Stimulated activated naive CD8-positive, alpha-beta T cell treated with anti-CD3 and anti-CD28 coated beads, Interleukin-15, Interleukin-2, amounts not matched to agents 100 ng/mL and 50 ng/mL, for 24 hours (primary cell): ENCODE data around the gene TRPM5.

ENCODE experiments used
- H3K27ac Mint-ChIP-seq: one replicate; pipeline ENCODE4 v1.8.0; 2021; ENCODE audit warnings: mild to moderate bottlenecking, mixed read lengths
- H3K27me3 Mint-ChIP-seq: one replicate; pipeline ENCODE4 v1.8.0; 2021; ENCODE audit warnings: mixed read lengths
- H3K36me3 Mint-ChIP-seq: one replicate; pipeline ENCODE4 v1.8.0; 2021; ENCODE audit warnings: low read depth, mixed read lengths
- H3K4me1 Mint-ChIP-seq: one replicate; pipeline ENCODE4 v1.8.0; 2021; ENCODE audit warnings: low read depth, mixed read lengths
- H3K4me3 Mint-ChIP-seq: one replicate; pipeline ENCODE4 v1.8.0; 2021; ENCODE audit warnings: mild to moderate bottlenecking, mixed read lengths
- H3K9me3 Mint-ChIP-seq: one replicate; pipeline ENCODE4 v1.8.0; 2021; ENCODE audit warnings: mixed read lengths

The TRPM5 gene

DNA sequence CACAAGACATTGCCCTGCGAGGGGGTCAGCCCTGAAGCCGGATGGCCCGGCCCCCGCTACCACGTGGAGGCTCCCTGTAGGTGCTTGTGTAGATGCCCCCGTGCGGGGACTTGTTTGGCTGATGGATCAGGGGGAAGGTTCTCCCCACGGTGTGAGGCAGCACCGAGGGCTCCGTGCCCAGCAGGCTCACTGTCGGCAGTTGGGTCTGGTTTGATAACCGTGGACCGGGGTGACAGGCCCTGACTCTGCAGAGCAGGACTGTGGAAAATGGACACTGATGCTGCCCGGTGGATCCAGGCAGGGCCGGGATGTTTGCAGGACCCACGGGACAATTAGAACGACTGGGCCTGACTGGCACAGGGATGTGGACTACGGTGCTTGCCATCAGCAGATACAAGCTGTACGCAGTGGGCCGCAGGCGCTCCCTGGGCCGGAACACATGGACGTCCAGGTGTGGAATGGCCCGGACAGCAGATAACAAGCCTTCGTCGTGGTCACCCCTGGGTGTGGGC, 19.5 kb upstream of the TRPM5 start:
- Mint-ChIP-seq H3K27ac (no peak overlapping the region), H3K36me3 (no peaks in the 10 kb centered on the region), H3K4me1 (peaks cover 33% of the 10 kb centered on the region), H3K9me3 (no peaks in the 10 kb centered on the region), H3K27me3 (no peaks in the 10 kb centered on the region), H3K4me3 (no peak overlapping the region)

DNA sequence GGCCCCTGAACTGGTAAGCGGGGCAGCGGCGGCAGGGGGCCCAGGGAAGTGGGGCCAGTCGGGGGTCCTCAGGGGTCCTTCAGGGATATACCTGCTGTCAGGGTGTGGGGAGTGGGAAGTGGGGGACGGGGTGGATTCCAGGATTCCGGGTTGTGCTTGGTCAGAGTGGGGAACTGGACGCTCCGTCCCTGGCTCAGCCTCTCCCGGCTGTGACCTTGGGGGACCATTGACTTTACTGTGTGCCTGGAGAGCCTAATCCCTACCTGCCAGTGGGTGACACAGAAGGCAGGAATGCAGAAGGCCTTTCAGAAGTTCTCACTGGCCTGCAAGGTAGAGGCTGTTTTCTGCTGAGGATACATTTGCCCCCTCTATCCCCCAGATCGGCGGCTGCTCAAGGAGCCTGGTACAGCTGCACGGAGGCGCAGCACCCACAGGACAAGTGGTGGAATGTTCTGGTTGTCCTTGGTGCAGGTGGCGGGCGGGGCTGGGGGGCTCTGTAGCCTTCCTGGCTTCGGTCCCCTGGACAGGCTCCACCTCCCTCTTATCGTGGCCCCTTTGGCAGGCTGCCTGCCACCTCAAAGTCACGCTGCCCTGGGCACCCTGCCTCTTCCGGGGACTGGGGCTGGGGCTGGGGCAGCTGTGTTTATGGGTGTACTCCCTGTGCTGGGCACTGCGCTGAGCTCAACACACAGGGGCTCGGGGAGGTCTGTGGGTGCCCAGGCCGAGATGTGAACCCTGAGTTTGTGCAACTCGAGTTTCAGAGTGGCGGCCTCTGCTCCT, 18.9 kb upstream of the TRPM5 start:
- peaks cover 29% of the 10 kb centered on the region for H3K4me1 Mint-ChIP-seq
- H3K9me3 Mint-ChIP-seq, result no peaks in the 10 kb centered on the region
- H3K36me3 Mint-ChIP-seq, result no peaks in the 10 kb centered on the region
- H3K4me3 Mint-ChIP-seq, result no peak overlapping the region
- no peak overlapping the region for H3K27ac Mint-ChIP-seq
- H3K27me3 Mint-ChIP-seq, result no peaks in the 10 kb centered on the region

DNA sequence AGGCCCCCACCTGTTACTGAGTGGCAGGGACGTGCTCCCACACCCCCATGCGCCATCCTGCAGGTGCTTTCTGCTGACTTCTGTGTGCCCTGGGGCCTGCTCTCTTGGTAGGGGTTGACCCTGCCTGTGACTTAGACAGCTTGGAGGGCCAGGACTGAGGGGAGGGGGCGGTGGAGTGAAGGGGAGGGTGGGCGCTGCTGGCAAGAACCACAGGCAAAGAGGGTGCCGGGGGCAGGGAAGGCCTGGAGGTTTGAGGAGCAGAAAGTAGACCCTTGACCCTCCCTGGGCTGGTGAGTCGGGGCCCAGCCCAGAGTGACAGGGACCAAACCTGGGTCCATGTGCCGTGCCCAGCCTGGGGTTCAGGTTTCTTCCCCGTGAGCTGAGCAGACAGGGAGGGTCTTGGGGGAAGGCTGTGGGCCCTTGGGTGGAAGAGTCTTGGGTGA, 18.2 kb upstream of the TRPM5 start:
- no peak overlapping the region for H3K4me3 Mint-ChIP-seq
- no peaks in the 10 kb centered on the region for H3K9me3 Mint-ChIP-seq
- H3K27me3 Mint-ChIP-seq, result no peaks in the 10 kb centered on the region
- peaks cover 26% of the 10 kb centered on the region for H3K4me1 Mint-ChIP-seq
- no peaks in the 10 kb centered on the region for H3K36me3 Mint-ChIP-seq
- no peak overlapping the region for H3K27ac Mint-ChIP-seq

DNA sequence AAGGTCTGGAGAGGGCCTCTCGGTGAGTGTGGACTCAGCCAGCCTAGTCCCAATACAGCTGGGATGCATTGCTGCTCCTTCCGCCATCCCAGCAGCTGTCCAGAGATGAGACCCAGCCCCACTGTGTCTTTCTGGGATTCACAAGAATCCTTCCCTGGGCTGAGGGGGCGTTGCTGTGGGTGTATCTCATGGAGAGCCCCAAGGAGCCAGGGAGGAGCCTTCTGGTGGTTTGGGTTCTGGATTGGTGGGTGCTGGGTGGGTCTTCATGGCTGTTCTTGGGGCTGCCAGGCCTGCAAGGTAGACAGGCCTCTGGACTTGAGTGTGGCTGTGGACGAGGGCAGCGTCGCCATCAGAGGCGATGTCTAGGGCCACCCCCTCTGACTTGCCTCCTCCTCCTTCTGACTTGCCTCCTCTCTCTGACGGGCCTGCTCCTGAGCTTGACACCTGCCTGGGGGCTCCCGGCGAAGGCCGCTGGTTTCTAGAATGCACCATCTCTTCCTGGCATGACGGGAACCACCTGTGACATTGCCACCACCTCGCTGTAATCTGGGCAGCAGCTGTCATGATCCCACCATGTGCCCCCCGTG, 17.7 kb upstream of the TRPM5 start:
- Mint-ChIP-seq H3K36me3 (no peaks in the 10 kb centered on the region), H3K9me3 (no peaks in the 10 kb centered on the region), H3K27me3 (no peaks in the 10 kb centered on the region), H3K27ac (no peak overlapping the region), H3K4me3 (no peak overlapping the region), H3K4me1 (peaks cover 20% of the 10 kb centered on the region)

DNA sequence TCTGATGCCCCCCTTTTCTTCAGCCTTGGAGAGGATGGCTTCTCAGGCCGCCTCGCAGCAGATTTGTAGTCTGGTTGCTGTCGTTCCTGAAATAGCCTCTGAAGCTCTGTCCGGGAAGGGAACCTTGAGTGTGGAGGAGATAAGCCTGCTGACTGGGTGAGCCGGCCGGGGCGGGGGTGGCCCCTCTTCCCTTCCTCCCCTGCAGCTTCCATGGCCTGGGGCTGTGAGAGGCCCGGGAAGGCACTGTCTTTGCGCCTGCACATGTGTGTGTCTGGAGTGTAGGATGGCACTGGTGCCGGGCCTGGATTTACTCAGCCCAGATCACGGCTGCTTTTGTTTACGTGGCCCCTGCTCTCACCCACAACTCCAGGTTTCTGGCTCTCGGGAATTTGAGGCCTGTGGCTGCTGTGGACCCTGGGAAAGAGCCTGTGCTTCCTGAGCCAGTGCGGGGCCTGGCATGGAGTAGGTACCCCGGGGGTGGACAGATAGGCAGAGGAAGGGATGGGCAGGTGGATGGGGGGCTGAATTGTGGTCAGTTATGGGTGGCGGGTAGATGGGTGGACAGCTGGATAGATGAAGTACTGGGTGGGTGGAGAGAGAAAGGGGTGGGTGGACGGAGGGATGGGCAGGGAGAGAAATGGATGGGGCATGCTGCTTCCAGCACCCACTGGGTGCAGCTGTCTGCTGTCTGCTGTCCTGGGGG, 17.1 kb upstream of the TRPM5 start:
- no peaks in the 10 kb centered on the region for H3K9me3 Mint-ChIP-seq
- no peak overlapping the region for H3K4me3 Mint-ChIP-seq
- H3K4me1 Mint-ChIP-seq, result peaks cover 14% of the 10 kb centered on the region
- H3K27ac Mint-ChIP-seq, result no peak overlapping the region
- no peaks in the 10 kb centered on the region for H3K27me3 Mint-ChIP-seq
- H3K36me3 Mint-ChIP-seq, result no peaks in the 10 kb centered on the region

DNA sequence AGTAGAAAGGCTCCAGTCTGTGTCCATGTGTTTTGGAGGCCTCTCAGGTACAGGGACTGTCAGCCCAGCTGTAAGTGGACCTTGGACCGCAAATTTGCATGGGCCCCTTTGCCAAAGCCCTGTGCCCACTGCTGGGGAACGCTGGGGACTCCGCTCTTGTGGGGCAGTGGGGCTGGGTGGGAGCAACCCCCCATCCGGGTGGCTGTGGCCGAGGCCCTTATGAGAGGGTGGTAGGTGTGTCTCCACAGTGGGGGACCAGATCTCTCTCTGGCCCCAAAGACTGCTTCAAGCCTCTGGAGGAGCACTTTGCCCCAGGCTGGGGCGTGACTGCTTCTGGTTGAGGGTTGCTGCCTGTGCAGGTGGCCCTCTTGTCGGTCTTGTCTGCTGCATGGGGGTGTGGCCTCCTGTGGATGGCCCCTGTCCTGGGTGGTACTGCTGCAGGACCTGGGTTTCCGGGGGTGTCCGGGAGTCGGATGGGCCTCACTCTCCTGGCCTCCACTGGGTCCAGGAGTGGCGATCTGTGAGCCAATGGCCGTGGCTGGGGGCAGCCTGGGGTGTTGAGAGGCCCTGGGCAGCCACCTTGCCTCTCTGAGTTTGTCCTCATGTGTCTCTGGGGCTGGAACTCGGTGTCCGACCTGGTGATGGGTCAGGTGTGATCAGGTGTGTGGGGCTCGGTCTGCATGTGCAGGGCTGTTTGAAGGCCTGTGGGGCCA, 16.4 kb upstream of the TRPM5 start:
- H3K9me3 Mint-ChIP-seq, result no peaks in the 10 kb centered on the region
- no peaks in the 10 kb centered on the region for H3K36me3 Mint-ChIP-seq
- H3K4me1 Mint-ChIP-seq, result peaks cover 10% of the 10 kb centered on the region
- no peak overlapping the region for H3K4me3 Mint-ChIP-seq
- H3K27me3 Mint-ChIP-seq, result no peaks in the 10 kb centered on the region
- no peak overlapping the region for H3K27ac Mint-ChIP-seq

DNA sequence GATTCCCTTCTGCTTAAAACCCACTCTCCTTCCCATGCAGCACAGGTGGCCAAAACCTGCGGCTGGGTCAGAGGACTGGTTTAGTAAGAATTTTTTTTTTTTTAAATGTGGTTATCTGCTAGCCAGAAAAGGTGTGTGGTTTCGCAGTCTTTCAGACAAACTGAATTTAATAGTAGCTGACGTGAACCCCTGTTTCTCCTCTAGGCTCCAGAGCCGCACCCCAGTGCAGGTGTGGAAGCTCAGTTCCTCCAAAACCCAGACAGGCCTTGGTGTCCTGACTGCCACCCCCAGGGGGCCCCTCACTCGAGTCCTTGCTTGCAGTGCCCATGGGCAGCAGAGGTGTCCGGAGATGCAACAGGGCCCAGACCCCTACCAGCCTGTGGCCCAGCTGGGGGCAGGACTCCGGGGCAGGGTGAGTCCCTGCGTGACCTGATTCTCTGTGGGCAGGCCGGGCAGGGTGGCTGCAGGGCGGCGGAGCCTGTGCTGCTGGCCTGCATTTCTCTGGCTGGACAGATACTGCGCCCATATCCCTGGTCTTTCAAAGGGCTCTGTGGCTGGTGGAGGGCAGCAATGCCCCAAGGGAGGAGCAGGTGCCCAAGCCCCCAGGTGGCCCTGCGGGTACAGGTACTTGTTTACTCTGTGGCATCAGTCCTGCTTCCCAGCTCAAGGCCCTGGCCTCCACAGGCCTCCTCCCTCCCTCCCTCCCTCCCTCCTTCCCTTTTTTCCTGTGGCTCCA, 15.7 kb upstream of the TRPM5 start:
- H3K4me3 Mint-ChIP-seq, result no peak overlapping the region
- no peak overlapping the region for H3K27ac Mint-ChIP-seq
- H3K4me1 Mint-ChIP-seq, result peaks cover 10% of the 10 kb centered on the region
- H3K9me3 Mint-ChIP-seq, result no peaks in the 10 kb centered on the region
- no peaks in the 10 kb centered on the region for H3K27me3 Mint-ChIP-seq
- peaks cover 4% of the 10 kb centered on the region for H3K36me3 Mint-ChIP-seq

DNA sequence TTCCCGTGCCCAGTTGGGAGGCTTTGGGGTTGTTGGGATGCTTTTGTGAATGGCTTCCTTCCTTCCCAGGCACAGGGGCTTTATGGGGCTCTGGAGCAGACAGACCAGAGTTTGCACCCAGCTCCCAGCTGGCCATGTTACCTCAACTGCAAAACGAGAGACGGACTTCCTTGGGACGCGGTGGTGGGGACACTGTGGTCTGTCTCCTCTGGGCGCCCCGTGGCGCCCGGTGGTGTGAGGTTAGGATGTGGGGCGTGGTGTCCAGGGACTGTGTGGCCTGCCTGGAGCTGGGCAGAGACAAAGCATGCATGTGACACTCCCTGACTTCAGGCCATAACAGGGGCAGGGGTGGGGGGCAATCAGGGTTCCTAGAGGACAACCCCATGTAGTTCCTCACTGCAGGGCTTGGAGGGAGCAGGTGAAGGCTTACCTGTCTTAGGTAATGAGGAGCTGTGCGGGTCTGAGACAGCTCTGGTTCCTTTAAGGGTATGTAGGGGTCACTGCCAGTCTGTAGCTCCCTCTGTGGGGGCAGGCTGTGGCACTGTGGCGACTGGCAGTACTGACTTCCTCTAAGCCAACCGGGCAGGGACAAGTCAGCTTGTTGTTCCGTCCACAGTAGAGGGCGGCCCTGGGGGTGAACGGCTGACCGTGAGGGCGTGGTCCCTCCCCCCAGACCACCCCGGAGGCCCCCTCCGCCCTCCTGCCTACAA, 14.9 kb upstream of the TRPM5 start:
- H3K27ac Mint-ChIP-seq, result no peak overlapping the region
- no peaks in the 10 kb centered on the region for H3K9me3 Mint-ChIP-seq
- H3K4me1 Mint-ChIP-seq, result peaks cover 10% of the 10 kb centered on the region
- no peak overlapping the region for H3K4me3 Mint-ChIP-seq
- peaks cover 4% of the 10 kb centered on the region for H3K36me3 Mint-ChIP-seq
- H3K27me3 Mint-ChIP-seq, result no peaks in the 10 kb centered on the region

DNA sequence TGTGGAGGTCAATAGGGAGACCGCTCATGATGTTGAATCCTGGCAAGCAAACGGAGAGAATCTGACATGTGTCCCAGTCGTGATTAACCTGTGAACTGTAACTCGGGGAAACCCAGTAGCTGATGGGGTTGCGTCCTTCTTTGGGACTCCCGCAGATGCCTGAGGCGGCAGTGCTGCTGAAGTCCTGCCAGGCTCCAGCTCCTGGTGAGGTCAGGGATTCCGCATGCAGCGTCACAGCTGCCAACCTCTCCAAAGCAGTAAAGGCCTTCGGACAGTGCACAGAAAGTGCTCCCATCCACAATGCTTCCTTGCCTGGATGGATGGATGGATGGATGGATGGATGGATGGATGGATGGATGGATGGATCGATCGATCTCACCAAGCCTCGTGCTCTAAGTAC, 14.0 kb upstream of the TRPM5 start:
- peaks cover 4% of the 10 kb centered on the region for H3K4me1 Mint-ChIP-seq
- H3K36me3 Mint-ChIP-seq, result peaks cover 4% of the 10 kb centered on the region
- no peaks in the 10 kb centered on the region for H3K27me3 Mint-ChIP-seq
- H3K27ac Mint-ChIP-seq, result no peak overlapping the region
- no peak overlapping the region for H3K4me3 Mint-ChIP-seq
- no peaks in the 10 kb centered on the region for H3K9me3 Mint-ChIP-seq

DNA sequence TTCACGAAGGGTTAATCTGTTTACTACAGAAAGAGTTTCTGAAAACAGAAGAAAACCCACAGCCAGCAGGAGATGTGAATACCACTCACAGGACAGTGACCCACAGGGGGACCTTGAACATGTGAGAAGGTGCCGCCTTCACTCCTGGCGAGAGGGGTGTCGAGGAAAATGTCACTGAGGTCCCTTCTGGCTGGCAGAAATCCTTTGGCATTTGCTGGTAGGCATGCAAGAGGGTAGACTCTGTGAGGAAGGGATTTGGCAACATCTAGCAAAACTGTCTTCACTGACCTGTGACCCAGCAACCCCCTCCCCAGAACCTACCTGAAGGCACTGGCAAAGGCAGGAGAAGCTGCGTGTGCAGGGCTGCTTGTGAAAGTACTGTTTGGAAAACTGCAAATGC, 9.1 kb upstream of the TRPM5 start:
- Mint-ChIP-seq H3K9me3 (no peaks in the 10 kb centered on the region), H3K27me3 (no peaks in the 10 kb centered on the region), H3K36me3 (peaks cover 4% of the 10 kb centered on the region), H3K4me1 (peaks cover 3% of the 10 kb centered on the region), H3K4me3 (no peak overlapping the region), H3K27ac (no peak overlapping the region)

DNA sequence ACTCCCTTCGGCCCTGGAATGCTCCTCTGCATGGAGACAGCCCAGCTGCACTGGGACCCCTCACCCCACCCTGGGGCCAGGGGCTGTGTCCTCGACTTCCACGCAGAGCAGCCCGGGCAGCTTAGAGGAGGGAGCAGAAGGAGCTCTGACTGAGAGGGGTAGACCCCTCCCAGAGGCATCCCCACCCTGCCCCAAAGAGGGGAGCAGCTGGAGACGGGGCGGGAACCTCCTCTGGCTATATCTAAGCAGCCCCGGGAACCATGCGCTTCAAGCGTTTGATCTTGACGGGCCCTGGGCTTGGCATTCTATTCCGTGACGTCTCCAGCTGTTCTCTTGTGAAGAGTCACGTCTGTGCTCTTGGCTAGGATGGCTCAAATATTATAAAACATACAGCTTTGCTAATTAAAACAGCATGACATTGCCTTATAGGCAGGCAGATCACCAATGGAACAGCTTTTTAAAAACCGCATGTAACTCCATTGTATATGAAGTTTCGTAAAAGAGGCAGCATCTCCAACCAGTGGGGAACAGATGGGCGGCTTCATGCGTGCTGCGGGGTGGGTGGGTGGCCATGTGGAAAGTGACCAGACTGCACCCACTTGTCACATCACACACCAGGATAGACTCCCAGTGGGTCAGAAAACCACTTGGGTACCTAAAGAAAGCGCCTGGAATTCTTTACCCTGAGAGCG, 8.2 kb upstream of the TRPM5 start:
- H3K36me3 Mint-ChIP-seq, result peaks cover 4% of the 10 kb centered on the region
- H3K27ac Mint-ChIP-seq, result no peak overlapping the region
- H3K27me3 Mint-ChIP-seq, result no peaks in the 10 kb centered on the region
- no peak overlapping the region for H3K4me3 Mint-ChIP-seq
- no peaks in the 10 kb centered on the region for H3K9me3 Mint-ChIP-seq
- H3K4me1 Mint-ChIP-seq, result peaks cover 7% of the 10 kb centered on the region

DNA sequence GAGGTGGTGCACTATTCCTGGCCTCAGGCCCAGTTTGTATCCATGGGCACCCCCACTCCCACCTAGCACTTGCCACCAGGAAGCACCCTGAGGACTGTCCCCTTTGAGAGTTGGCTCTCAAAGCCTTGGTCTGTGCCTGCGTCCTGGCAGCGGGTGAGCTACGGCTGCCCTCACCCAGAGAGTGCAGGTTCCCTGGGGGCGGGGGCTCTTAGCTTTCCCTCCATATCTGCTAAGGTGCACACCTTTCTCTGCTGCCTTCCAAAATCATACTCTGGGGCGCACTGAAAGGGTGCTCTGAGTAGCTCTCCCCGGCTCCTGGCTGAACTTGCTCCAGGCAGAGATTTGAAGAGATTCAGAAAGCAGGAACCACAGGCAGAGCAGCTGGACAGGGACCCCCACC, 7.6 kb upstream of the TRPM5 start:
- H3K27me3 Mint-ChIP-seq, result no peaks in the 10 kb centered on the region
- H3K4me1 Mint-ChIP-seq, result peaks cover 12% of the 10 kb centered on the region
- H3K9me3 Mint-ChIP-seq, result no peaks in the 10 kb centered on the region
- H3K36me3 Mint-ChIP-seq, result peaks cover 4% of the 10 kb centered on the region
- no peak overlapping the region for H3K27ac Mint-ChIP-seq
- H3K4me3 Mint-ChIP-seq, result no peak overlapping the region

DNA sequence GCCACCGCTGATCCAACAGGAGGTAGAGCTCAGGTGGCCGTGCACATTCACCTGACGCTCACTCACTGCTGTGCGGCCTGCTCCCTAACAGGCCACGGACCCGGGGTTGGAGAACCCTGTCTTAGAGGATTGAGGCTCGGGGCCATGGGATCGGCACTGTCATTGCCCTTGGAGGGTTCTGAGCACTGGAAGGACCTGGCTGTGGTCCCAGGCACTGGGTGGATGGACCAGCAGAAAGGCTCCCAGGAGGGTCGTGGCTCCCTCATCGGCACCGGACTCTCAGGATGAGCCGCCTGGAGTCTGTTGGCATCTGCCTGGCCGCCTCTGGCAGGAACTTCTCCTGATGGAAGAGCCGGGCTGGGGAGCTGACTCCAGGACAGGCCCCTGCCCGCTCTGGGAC, 7.0 kb upstream of the TRPM5 start:
- Mint-ChIP-seq H3K27me3 (no peaks in the 10 kb centered on the region), H3K36me3 (peaks cover 4% of the 10 kb centered on the region), H3K4me3 (no peak overlapping the region), H3K4me1 (peaks cover 18% of the 10 kb centered on the region), H3K27ac (no peak overlapping the region), H3K9me3 (no peaks in the 10 kb centered on the region)
